K562 (cell line): Measurements from ENCODE around the gene CPZ. TPM values are rescaled to one million over a fixed set of nuclear protein-coding genes. Genes with fewer than 3 reads are reported as not detected.

Experiments
- ATAC-seq: fragments of 200-7000 bp; cut with Tn5 transposase; 3 replicates; pipeline ENCODE4 v1.9.1; 2020; ENCODE audit warnings: moderate library complexity
- BruUV-seq: library from RNA; stranded (reverse); fragments of 400-500 nt; replicated peaks from 2 replicates; lab custom pipeline; 2021; lab: Mats Ljungman, UMichigan
- CTCF ChIA-PET: fragments of 300-600 bp; formaldehyde crosslinking; extraction: SDS; loops from one replicate; lab custom pipeline; 2021; ENCODE audit warnings: low intra/inter-chr PET ratio; lab: Yijun Ruan, JAX
- POLR2A ChIA-PET: fragments of 300-600, 350-650 bp; sonication (Branson Sonifier 250); formaldehyde crosslinking; extraction: SDS; loops from one replicate; lab custom pipeline; 2021; ENCODE audit warnings: antibody characterized with exemption, inconsistent platforms; lab: Yijun Ruan, JAX
- DNase-seq, 4 experiments: peaks; one replicate each; pipeline versions ENCODE4 v3.0.0 to v3.0.0-alpha.2; 2011 to 2018; ENCODE audit warnings: low spot score in 3 of 4, mixed read lengths in 3 of 4; ENCODE audit errors: extremely low read depth in 1 of 4
- FAIRE-seq: peaks from 2 replicates; lab custom pipeline; 2011; peaks lifted over from hg19 to GRCh38; lab: Jason Lieb, UNC
- H2AFZ ChIP-seq: 2 replicates; pipeline ENCODE4 v1.6.0; 2011; ENCODE audit warnings: low read depth, low read length, control low read depth, inconsistent platforms
- H3K27ac ChIP-seq: fragments of 200-600 bp; 3 replicates; pipeline ENCODE4 v1.8.0; 2011; ENCODE audit warnings: low read depth, mild to moderate bottlenecking, control low read depth, inconsistent platforms, low read length, moderate library complexity, mixed read lengths; ENCODE audit errors: extremely low read depth
- H3K27me3 ChIP-seq, 2 experiments: fragments of 300-600 bp in 1 of 2; 2 replicates in 1 of 2; 3 replicates in 1 of 2; pipeline versions ENCODE4 v1.6.0 to v1.8.0; 2011; ENCODE audit warnings: inconsistent platforms in 2 of 2, low read length in 2 of 2, mild to moderate bottlenecking in 1 of 2, mixed read lengths in 1 of 2, moderate library complexity in 1 of 2; ENCODE audit not compliant: control insufficient read depth in 2 of 2, insufficient read depth in 2 of 2
- H3K36me3 ChIP-seq: fragments of 300-600 bp; 3 replicates; pipeline ENCODE4 v1.8.0; 2011; ENCODE audit warnings: mild to moderate bottlenecking, low read length, inconsistent platforms; ENCODE audit not compliant: control insufficient read depth, insufficient read depth
- H3K4me1 ChIP-seq, 2 experiments: fragments of 200-600 bp in 1 of 2; replicated peaks in 1 of 2; 2 replicates in 1 of 2; 3 replicates in 1 of 2; pipeline versions ENCODE4 v1.5.1 to v1.8.0; 2011; ENCODE audit warnings: inconsistent platforms in 2 of 2, low read length in 2 of 2, mild to moderate bottlenecking in 1 of 2, mixed read lengths in 1 of 2, moderate library complexity in 1 of 2; ENCODE audit not compliant: control insufficient read depth in 2 of 2, insufficient read depth in 2 of 2
- H3K4me2 ChIP-seq: 2 replicates; pipeline ENCODE4 v1.6.1; 2011; ENCODE audit warnings: low read length, control low read depth, inconsistent platforms, mixed read lengths; ENCODE audit not compliant: insufficient read depth
- H3K4me3 ChIP-seq: fragments of 200-600 bp; sonication (generic), shearing (Covaris generic); 2 replicates; pipeline ENCODE4 v1.5.1; 2016; ENCODE audit warnings: control low read depth, inconsistent platforms
- H3K79me2 ChIP-seq: fragments of 200-600 bp; 3 replicates; pipeline ENCODE4 v1.8.0; 2011; ENCODE audit warnings: low read length, inconsistent platforms; ENCODE audit not compliant: control insufficient read depth, insufficient read depth
- H3K9ac ChIP-seq, 2 experiments: 2 replicates each; pipeline versions ENCODE4 v1.6.0 to v1.6.1; 2011; ENCODE audit warnings: low read depth in 2 of 2, low read length in 2 of 2, control low read depth in 1 of 2, inconsistent platforms in 1 of 2, mild to moderate bottlenecking in 1 of 2, mixed read lengths in 1 of 2; ENCODE audit not compliant: insufficient read depth in 1 of 2
- H3K9me1 ChIP-seq: one replicate; pipeline ENCODE4 v1.6.0; 2011; ENCODE audit warnings: inconsistent platforms, mild to moderate bottlenecking, low read length, moderate library complexity; ENCODE audit not compliant: control insufficient read depth, insufficient read depth
- H3K9me3 ChIP-seq: replicated peaks from 2 replicates; pipeline ENCODE4 v1.5.1; 2011; ENCODE audit warnings: low read depth, low read length, inconsistent platforms; ENCODE audit not compliant: control insufficient read depth, insufficient read depth
- H4K20me1 ChIP-seq: replicated peaks from 2 replicates; pipeline ENCODE4 v1.6.1; 2011; ENCODE audit warnings: low read length, inconsistent platforms, mixed read lengths; ENCODE audit not compliant: control insufficient read depth, insufficient read depth
- NR3C1 ChIP-seq: sonication (generic); formaldehyde crosslinking; IDR thresholded peaks from 2 replicates; pipeline ENCODE4 v1.8.1; 2022; ENCODE audit warnings: missing genetic modification reagents
- ZBTB34 ChIP-seq: fragments of 250-450 bp; sonication (Bioruptor Pico); IDR thresholded peaks from 2 replicates; pipeline ENCODE4 v1.8.0; 2021; ENCODE audit warnings: mild to moderate bottlenecking, moderate library complexity
- WGBS: fragments of 100-300 bp; shearing (Covaris generic); methylation state at CpG from one replicate; pipeline ENCODE4 v1.1.6; 2016; ENCODE audit warnings: low coverage, mixed read lengths; ENCODE audit not compliant: insufficient coverage; ENCODE audit errors: missing lambda C conversion rate; 5-methylcytosine and 5-hydroxymethylcytosine counted together
- in situ Hi-C: fragments of 300-500 bp; cut with MboI; formaldehyde crosslinking; loops from 4 replicates; pipeline ENCODE4 v1.15.0; 2018; ENCODE audit warnings: inconsistent platforms, mixed read lengths
- intact Hi-C: fragments of 100-400 bp; cut with micrococcal nuclease; formaldehyde crosslinking; loops from 2 replicates; pipeline ENCODE4 v1.14.2; 2022
- polyA plus RNA-seq, 8 experiments: library from polyadenylated mRNA; depleted of rRNA in 4 of 8; stranded (reverse) in 5 of 8; unstranded in 3 of 8; fragments of >200 nt; fragmentation: Nextera tagmentation in 2 of 8; fragmentation: Illumina TruSeq in 1 of 8; extraction: Ambion mirVana in 2 of 8; extraction: Trizol in 1 of 8; gene quantifications; 2 replicates each; pipeline versions ENCODE4 v1.2.1 to v1.2.3, GENCODE V29; 2011 to 2014; ENCODE audit warnings: inconsistent platforms in 1 of 8, missing spikeins in 1 of 8
- total RNA-seq, 7 experiments: library from RNA; depleted of rRNA in 6 of 7; stranded (reverse); fragments of >200 nt in 6 of 7; fragmentation: Illumina TruSeq in 2 of 7; extraction: Trizol in 2 of 7; gene quantifications; 2 replicates each; pipeline versions ENCODE4 v1.2.1 to v1.2.3, GENCODE V29; 2011 to 2021; ENCODE audit warnings: low replicate concordance in 1 of 7
- TF ChIP-seq, protein P1 (sequence below): fragments of 250-450 bp; sonication (Bioruptor Pico); IDR thresholded peaks from 2 replicates; pipeline ENCODE4 v1.5.0; 2022; ENCODE audit warnings: mild to moderate bottlenecking
- TF ChIP-seq, protein P2 (sequence below): fragments of 450-650 bp; IDR thresholded peaks from 2 replicates; pipeline ENCODE4 v1.6.1; 2016; ENCODE audit warnings: low read depth, mild to moderate bottlenecking, moderate library complexity

Gene CPZ
- total and polyA plus RNA-seq, 9 of the 15 experiments (the other 6 are each of a cell fraction or from before 2014, with no cell fraction given): 0.06 to 2.2 (median 1.2) TPM; not detected in 1

DNA sequence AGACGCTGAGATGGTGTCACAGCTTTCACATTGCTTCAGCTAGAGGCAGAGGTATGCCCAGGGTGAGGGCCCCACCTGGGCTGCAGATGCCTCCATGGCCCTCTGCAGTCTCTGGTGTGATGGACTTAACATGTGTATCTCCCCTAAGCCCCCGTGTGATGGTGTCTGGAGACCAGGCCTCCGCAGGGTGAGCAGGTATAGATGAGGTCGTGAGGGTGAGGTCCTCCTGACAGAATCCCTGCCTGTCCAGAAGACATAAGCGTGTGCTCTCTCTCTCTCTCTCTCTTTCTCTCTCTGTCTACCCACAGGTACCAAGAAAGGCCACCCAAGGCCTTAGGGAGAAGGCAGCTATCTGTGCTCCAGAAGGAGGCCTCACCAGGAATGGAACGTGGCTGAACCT lies 50.9 kb downstream of the CPZ start:
- Histone ChIP-seq H3K9ac (no peak overlapping the region), H3K9me1 (no peaks in the 10 kb centered on the region), H4K20me1 (peaks cover 3% of the 10 kb centered on the region; the same call in 1 of the 2 replicates), H3K4me1 (no peaks in the 10 kb centered on the region), H2AFZ (no peak overlapping the region), H3K27ac (no peak overlapping the region), H3K27me3 (peaks cover 25 to 92% of the 10 kb centered on the region in 2 experiments; a peak in 4 of 5 replicates), H3K9me3 (no peaks in the 10 kb centered on the region), H3K4me3 (no peak overlapping the region), H3K79me2 (no peaks in the 10 kb centered on the region), H3K36me3 (no peaks in the 10 kb centered on the region), H3K4me2 (no peak overlapping the region)
- intact Hi-C loops (no loop called here), in situ Hi-C loops (no loop called here)
- WGBS: 0% methylated on average over 5 of the region's 6 CpGs
- POLR2A ChIA-PET: no interaction called here
- no TSS peak for BruUV-seq
- ATAC-seq (no peak), DNase-seq (no peak), FAIRE-seq (no peak)
- CTCF ChIA-PET: no interaction called here
- TF ChIP-seq, protein P1, sequence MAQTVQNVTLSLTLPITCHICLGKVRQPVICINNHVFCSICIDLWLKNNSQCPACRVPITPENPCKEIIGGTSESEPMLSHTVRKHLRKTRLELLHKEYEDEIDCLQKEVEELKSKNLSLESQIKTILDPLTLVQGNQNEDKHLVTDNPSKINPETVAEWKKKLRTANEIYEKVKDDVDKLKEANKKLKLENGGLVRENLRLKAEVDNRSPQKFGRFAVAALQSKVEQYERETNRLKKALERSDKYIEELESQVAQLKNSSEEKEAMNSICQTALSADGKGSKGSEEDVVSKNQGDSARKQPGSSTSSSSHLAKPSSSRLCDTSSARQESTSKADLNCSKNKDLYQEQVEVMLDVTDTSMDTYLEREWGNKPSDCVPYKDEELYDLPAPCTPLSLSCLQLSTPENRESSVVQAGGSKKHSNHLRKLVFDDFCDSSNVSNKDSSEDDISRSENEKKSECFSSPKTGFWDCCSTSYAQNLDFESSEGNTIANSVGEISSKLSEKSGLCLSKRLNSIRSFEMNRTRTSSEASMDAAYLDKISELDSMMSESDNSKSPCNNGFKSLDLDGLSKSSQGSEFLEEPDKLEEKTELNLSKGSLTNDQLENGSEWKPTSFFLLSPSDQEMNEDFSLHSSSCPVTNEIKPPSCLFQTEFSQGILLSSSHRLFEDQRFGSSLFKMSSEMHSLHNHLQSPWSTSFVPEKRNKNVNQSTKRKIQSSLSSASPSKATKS (CRISPR knock-in tag): no peak
- TF ChIP-seq ZBTB34 (CRISPR knock-in tag) (no peak), NR3C1 (CRISPR knock-in tag) (no peak)
- TF ChIP-seq, protein P2, sequence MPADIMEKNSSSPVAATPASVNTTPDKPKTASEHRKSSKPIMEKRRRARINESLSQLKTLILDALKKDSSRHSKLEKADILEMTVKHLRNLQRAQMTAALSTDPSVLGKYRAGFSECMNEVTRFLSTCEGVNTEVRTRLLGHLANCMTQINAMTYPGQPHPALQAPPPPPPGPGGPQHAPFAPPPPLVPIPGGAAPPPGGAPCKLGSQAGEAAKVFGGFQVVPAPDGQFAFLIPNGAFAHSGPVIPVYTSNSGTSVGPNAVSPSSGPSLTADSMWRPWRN: no peak
- TF ChIP-seq, all 486 proteins: peak for 0
